Upper lobe of left lung (tissue), 6 donors: ENCODE measurements around the gene SCGB1D2. TPM values are rescaled to one million over a fixed set of nuclear protein-coding genes. Genes with fewer than 3 reads are reported as not detected.

Experiments
- ATAC-seq, 2 donors: fragments of 200-7000 bp; cut with Tn5 transposase; one replicate each; pipeline ENCODE4 v1.9.1; 2022; ENCODE audit warnings: mild to moderate bottlenecking in 2 of 2, moderate library complexity in 2 of 2; ENCODE audit not compliant: low FRiP score in 2 of 2
- DNase-seq, 2 donors: peaks; one replicate each; pipeline ENCODE4 v3.0.0-alpha.2; 2019 to 2020
- H3K27ac ChIP-seq, 4 donors: fragments of 200-600 bp; sonication (generic); one replicate each; pipeline ENCODE4 v1.5.1; 2016 to 2019
- H3K27me3 ChIP-seq, 4 donors: fragments of 200-600 bp; sonication (generic); one replicate each; pipeline ENCODE4 v1.5.1; 2017 to 2019
- H3K36me3 ChIP-seq, 4 donors: fragments of 200-600 bp; sonication (generic); one replicate each; pipeline ENCODE4 v1.5.1; 2016 to 2019
- H3K4me1 ChIP-seq, 4 donors: fragments of 200-600 bp; sonication (generic); one replicate each; pipeline ENCODE4 v1.5.1; 2018 to 2019
- H3K4me3 ChIP-seq, 4 donors: fragments of 200-600 bp; sonication (generic); one replicate each; pipeline ENCODE4 v1.5.1; 2017 to 2019; ENCODE audit warnings: mild to moderate bottlenecking in 2 of 4, moderate library complexity in 1 of 4
- H3K9me3 ChIP-seq, 4 donors: fragments of 200-600 bp; sonication (generic); one replicate each; pipeline ENCODE4 v1.5.1; 2018 to 2019
- EP300 ChIP-seq, 4 donors: sonication (generic); formaldehyde crosslinking; IDR thresholded peaks; one replicate each; pipeline ENCODE4 v1.5.1; 2017; ENCODE audit warnings: antibody characterized with exemption in 4 of 4, control low read depth in 2 of 4
- POLR2A ChIP-seq, 4 donors: fragments of 450-650 bp; IDR thresholded peaks; one replicate each; pipeline ENCODE4 v1.5.1; 2016 to 2017; ENCODE audit warnings: antibody characterized with exemption in 4 of 4, mild to moderate bottlenecking in 2 of 4
- POLR2AphosphoS5 ChIP-seq, 2 donors: sonication (generic); formaldehyde crosslinking; IDR thresholded peaks; one replicate each; pipeline ENCODE4 v1.5.1; 2017; ENCODE audit warnings: antibody characterized with exemption in 2 of 2
- WGBS, 2 donors: methylation state at CpG; one replicate each; pipeline ENCODE4 v1.1.5; 2017 to 2018; 5-methylcytosine and 5-hydroxymethylcytosine counted together
- total RNA-seq, 6 donors: library from RNA; depleted of rRNA in 4 of 6; stranded (reverse); fragments of >200 nt in 4 of 6; gene quantifications; one replicate each; pipeline versions ENCODE4 v1.1.0 to v1.2.1, GENCODE V29; 2016 to 2021
- TF ChIP-seq, protein P1 (sequence below), 6 experiments: fragments of 450-650 bp in 4 of 6; fragments of 200-600 bp in 2 of 6; sonication (generic) in 2 of 6; IDR thresholded peaks; one replicate each; pipeline ENCODE4 v1.5.1; 2016 to 2019; ENCODE audit warnings: antibody characterized with exemption in 6 of 6
- donor health status: DM: no; HTN: no; CAD: no; lungs with moderate emphysema.
- donor health status: DM: no; HTN: yes; CAD: no; lungs with severe emphysema.

Gene SCGB1D2
- total RNA-seq, 6 donors from 2014 or later = not detected

DNA sequence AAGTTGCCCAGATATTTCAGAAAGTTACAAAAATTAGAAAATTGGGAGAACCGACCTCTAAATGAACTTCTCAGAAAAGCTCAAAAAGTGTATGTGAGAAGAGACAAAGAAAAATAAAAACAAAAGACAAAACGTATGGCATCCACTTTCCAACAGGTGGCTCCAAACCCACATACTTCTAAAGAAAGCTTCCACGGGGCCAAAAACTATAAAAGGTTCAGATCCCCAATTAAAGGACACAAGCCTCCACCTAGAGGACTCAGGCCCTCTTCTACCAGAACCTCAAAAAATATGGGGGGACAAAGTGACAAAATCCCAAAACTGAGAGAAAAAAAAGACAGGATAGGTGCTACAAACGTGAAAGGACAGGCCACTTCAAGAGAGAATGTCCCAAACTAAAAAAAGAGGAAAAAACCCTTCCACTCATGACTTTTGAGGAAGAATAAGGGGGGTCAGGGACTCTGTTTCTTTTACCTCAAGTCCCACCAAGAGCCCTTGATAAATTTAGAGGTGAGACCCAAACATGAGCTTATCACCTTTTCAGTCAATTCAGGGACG, 24.8 kb upstream of the SCGB1D2 start:
- Histone ChIP-seq H3K27me3 (no peaks in the 10 kb centered on the region), H3K4me1 (no peaks in the 10 kb centered on the region), H3K4me3 (no peak overlapping the region), H3K36me3 (no peaks in the 10 kb centered on the region), H3K27ac (no peak overlapping the region), H3K9me3 (peaks cover 3 to 7% (median 5%) of the 10 kb centered on the region in 4 donors)
- DNase-seq (no peak), ATAC-seq (no peak)
- TF ChIP-seq, protein P1, sequence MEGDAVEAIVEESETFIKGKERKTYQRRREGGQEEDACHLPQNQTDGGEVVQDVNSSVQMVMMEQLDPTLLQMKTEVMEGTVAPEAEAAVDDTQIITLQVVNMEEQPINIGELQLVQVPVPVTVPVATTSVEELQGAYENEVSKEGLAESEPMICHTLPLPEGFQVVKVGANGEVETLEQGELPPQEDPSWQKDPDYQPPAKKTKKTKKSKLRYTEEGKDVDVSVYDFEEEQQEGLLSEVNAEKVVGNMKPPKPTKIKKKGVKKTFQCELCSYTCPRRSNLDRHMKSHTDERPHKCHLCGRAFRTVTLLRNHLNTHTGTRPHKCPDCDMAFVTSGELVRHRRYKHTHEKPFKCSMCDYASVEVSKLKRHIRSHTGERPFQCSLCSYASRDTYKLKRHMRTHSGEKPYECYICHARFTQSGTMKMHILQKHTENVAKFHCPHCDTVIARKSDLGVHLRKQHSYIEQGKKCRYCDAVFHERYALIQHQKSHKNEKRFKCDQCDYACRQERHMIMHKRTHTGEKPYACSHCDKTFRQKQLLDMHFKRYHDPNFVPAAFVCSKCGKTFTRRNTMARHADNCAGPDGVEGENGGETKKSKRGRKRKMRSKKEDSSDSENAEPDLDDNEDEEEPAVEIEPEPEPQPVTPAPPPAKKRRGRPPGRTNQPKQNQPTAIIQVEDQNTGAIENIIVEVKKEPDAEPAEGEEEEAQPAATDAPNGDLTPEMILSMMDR (IDR thresholded peaks at IDR 0.05) = peak in 4 of 6 experiments; percentile 5 to 18 (median 12)
- no peak for TF ChIP-seq POLR2A (IDR thresholded peaks at IDR 0.05)
- 44 to 49% methylated on average over 5 of the region's 5 CpGs for WGBS, 2 donors

DNA sequence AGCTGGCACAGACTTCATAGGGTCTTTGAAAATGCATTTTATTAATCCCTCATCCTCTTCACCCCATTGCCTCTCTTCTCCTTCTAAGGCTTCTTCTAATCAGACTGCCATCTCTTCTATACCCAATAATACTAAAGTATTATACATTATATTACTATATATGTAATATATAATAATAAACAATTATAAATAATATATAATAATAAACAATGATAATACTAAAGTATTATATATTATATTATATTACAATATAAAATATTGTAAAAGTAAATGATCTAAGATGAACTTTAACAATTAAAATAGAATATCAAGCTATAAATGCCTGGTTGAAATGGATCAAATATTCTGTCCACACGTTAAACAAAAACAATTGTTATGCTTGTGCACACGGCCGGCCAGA, 20.5 kb upstream of the SCGB1D2 start:
- DNase-seq (no peak), ATAC-seq (no peak)
- Histone ChIP-seq H3K4me1 (no peaks in the 10 kb centered on the region), H3K27me3 (no peaks in the 10 kb centered on the region), H3K36me3 (no peaks in the 10 kb centered on the region), H3K4me3 (no peak overlapping the region), H3K27ac (no peak overlapping the region), H3K9me3 (peaks cover 22 to 31% (median 27%) of the 10 kb centered on the region in 4 donors)
- WGBS, 2 donors = 88 to 93% methylated on average over 3 of the region's 3 CpGs
- TF ChIP-seq POLR2AphosphoS5 (IDR thresholded peaks at IDR 0.05) = no peak

DNA sequence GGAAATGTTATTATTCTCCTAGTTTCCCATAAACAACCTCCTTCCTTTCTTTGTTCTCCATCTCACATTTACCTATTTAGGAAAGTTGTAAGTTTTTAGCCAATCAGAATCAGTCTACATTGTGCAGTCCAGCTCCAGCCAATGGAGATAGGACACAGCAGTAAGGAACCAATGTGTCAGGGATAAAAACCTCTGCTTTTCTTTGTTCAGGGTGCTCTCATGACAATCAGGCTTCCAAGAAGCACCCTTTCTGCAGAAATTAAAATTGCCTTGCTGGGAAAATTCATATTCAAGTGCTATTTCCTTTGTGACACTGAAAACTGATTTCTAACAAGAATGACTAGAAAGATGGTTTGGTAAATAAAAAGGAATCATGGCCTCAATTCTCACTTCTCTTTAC, 18.9 kb upstream of the SCGB1D2 start:
- Histone ChIP-seq H3K4me1 (no peaks in the 10 kb centered on the region), H3K36me3 (no peaks in the 10 kb centered on the region), H3K27ac (no peak overlapping the region), H3K4me3 (no peak overlapping the region), H3K27me3 (no peaks in the 10 kb centered on the region), H3K9me3 (peaks cover 22 to 31% (median 27%) of the 10 kb centered on the region in 4 donors)
- TF ChIP-seq POLR2A (IDR thresholded peaks at IDR 0.05) (no peak), EP300 (IDR thresholded peaks at IDR 0.05) (no peak), POLR2AphosphoS5 (IDR thresholded peaks at IDR 0.05) (no peak)
- TF ChIP-seq, protein P1 (IDR thresholded peaks at IDR 0.05) = no peak
- DNase-seq = no peak
- ATAC-seq = no peak

DNA sequence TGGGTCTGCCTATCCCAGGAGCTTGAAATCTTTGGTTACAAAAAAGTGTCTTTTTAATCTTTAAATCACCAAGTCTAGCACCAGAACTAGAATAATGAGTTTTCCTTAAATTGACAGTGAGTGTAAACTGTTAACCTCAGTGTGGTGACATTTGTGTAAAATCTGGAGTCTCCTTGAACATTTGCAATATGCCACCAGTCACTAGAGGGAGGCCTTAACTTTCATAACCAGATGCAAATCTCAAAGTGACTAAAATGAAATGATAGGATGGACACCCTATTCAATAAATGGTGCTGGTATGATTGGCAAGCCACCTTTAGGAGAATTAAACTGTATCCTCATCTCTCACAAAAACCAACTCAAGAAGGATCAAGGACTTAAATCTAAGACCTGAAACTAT, 8.3 kb upstream of the SCGB1D2 start:
- no peaks in the 10 kb centered on the region for H3K27me3 ChIP-seq
- TF ChIP-seq, protein P1 (IDR thresholded peaks at IDR 0.05) = no peak
- TF ChIP-seq POLR2AphosphoS5 (IDR thresholded peaks at IDR 0.05) = no peak
- no peak for TF ChIP-seq POLR2A (IDR thresholded peaks at IDR 0.05)
- TF ChIP-seq EP300 (IDR thresholded peaks at IDR 0.05) = no peak
- H3K9me3 ChIP-seq = no peaks in the 10 kb centered on the region
- no peak overlapping the region for H3K27ac ChIP-seq
- no peak overlapping the region for H3K4me3 ChIP-seq
- ATAC-seq = no peak
- no peaks in the 10 kb centered on the region for H3K36me3 ChIP-seq
- no peak for DNase-seq
- no peaks in the 10 kb centered on the region for H3K4me1 ChIP-seq

DNA sequence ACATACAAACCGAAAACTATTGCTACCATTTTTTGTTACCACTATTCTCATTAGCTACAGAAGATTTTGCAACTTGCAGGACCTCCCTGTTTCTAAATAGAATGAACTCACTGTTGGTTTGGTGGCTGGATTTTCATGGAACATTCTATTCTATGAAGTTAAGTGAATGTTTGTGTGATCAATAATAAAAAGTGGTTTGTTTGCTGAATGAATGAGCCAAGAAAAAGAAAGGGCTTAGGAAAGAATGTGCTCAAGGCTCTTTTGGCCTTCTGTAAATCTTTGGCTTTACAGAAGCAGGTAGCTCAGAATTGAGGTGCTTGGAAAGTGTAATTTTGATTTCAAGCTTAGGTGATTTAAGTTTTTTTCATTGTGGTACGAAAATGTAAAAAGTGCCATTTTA, 5.9 kb upstream of the SCGB1D2 start:
- H3K27ac ChIP-seq = no peak overlapping the region
- no peaks in the 10 kb centered on the region for H3K9me3 ChIP-seq
- no peaks in the 10 kb centered on the region for H3K27me3 ChIP-seq
- no peak for ATAC-seq
- no peak for TF ChIP-seq POLR2A (IDR thresholded peaks at IDR 0.05)
- no peak for TF ChIP-seq EP300 (IDR thresholded peaks at IDR 0.05)
- TF ChIP-seq, protein P1 (IDR thresholded peaks at IDR 0.05) = no peak
- no peak for TF ChIP-seq POLR2AphosphoS5 (IDR thresholded peaks at IDR 0.05)
- no peak overlapping the region for H3K4me3 ChIP-seq
- no peaks in the 10 kb centered on the region for H3K4me1 ChIP-seq
- H3K36me3 ChIP-seq = no peaks in the 10 kb centered on the region
- DNase-seq = no peak
- 76% methylated on average over 2 of the region's 2 CpGs for WGBS, 2 donors
